Stimulated activated CD4-positive, alpha-beta T cell treated with anti-CD3 and anti-CD28 coated beads, Interleukin-12 subunit alpha, Interleukin-12 subunit beta, amount 100 ng/mL, for 4 hours (primary cell): ENCODE results near the gene RETREG1.
A peak's percentile ranks its signal among the peaks of the same experiment; 100 is the strongest.
"Not testable (repeated sequence)": the region's sequence is repeated elsewhere in the genome, so short reads cannot be mapped to it uniquely, and the experiment has no call there.

ENCODE experiments used
- DNase-seq: peaks from one replicate; pipeline ENCODE4 v3.0.0-alpha.2; 2020

Gene RETREG1

DNA sequence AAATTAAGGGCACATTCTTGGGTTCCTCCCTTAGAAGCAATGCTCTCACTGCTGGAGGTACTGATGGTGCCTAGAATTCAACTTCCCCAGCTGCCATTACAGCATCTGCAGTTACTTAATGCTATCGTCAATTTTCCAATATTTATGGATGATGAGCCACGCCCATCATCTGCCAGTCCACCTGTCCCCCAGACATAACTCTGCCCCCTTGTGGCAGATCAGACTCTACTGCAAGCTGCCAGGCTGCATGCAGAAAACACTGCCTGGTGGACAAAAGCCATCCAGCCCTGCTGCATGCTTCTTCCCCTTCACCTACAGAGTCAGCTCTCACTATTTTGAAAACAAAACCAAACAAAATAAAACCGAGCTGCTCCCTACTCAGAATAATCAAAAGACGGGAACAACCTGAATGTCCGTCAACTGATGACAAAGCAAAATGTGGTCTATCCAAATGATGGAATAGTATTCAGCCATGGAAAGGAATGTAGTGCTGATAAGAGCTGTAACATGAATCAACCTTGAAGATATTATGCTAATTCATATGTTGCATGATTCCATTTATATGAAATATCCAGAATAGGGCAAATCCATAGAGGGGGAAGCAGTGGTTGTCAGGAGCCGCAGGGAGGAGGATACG, 66.4 kb downstream of the RETREG1 start:
- DNase-seq: peak; percentile 5

DNA sequence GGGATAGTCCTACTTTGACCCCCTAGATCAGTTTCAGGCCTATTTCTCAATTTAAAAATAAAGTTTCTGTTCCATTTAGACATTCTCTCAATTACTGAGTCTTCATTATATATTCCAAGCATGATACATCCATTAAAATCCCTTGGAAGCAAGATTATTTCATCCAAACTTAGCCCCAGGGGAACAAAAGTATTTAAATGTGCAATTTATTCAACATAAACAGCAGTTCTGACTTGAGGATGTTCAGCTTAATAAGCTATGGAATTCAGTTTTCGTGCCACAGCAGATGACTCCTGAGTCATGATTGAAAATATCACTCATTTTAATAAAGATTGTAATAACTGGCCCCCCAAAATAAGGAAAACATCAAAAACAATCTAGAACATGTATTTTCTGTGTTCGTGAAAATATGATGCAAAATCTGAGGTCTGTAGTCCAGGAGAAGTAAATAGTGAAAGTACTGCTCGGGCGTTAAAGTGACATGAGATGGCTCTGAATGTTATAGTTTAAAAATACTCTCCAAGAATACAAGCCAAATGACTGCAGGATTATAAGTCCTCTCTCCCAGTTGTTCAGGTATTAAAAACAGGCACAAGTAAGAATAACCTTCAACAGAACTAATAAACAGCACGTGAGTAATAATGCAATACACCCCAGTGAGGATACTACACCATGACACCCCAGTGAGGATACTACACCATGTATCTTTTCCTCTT, 67.1 kb downstream of the RETREG1 start:
- DNase-seq: no peak

DNA sequence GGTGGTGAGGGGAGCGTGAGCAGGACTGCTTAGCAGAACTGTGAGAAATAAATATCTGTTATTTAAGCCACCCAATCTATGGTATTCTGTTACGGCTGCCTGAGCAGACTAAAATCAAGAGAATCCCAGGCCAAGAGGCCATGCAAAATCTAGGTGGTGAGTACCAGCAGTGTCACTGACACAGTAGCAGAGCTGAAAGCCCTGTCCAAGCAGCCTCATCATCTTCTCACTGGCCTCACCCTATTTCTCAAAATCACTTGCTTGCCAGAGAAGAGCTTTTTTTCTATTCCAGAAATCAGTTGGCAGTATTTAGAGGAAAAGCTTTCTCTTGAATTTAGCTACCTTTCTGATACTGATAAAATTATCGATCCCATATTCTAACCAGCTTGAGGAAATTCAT, 68.0 kb downstream of the RETREG1 start:
- DNase-seq: no peak

DNA sequence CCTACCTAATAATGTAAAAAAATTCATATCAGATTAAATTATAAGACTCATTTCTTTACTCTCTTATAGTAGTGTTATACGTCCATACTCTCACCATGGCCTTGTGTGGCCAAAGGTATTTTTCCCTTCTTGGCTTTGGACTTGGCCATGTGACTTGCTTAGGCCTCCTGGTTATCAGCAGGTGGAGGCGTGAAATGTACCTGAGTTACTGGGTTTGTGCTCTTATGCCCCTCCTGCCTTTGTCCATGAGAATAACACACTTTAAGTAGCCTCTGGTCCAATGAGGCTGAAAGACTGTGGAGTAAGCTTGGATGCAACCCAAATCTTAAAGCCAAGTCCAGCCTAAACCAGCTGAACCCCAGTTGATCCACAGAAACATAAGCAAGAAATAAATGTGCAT, 68.7 kb downstream of the RETREG1 start:
- no peak for DNase-seq

DNA sequence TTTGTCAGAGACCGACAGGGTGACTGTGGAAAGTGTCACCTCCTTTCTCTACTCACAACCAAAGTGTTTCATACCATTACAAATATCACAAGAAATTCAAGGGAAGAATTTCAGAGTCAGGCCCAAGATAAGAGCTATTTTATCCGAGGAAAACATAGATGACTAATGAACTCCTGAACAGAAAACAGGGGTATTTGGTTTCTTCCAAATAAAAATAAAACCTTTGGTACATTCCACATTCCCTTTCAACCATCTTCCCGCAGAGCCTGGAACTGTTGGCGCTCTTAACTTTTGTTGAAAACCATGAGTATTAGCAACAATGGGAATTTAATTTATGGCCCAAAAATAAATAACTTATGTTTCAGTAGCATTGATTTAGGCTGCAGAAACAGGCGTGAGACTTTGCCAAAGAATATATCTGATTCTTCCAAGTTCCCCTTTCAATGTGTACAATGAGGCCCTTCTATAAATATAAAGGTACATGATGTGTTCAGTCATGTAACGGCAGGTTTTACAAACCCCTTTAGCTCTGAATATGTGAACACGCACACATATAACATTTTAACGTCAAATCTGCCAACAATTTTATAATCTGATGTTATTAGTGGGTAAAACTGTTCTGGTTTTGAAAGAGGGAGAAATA, 69.5 kb downstream of the RETREG1 start:
- no peak for DNase-seq

DNA sequence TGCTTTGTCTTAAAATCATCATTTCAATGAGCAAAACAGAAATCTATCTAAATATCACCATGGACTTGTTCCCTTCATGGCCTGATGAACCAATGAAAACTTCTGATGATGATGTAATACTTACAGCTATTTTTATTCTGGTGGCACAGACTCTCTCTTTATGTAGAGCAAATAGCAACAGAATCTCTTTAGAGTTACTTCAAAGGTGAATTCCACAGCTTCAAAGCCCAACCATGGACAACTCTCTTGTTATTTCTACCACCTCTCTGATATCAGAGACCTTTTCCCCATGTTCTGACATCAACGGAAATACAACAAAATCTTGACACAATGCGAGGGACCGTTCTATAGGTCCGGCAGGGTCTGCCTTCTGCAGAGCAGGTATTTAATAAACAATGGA, 70.1 kb downstream of the RETREG1 start:
- no peak for DNase-seq

DNA sequence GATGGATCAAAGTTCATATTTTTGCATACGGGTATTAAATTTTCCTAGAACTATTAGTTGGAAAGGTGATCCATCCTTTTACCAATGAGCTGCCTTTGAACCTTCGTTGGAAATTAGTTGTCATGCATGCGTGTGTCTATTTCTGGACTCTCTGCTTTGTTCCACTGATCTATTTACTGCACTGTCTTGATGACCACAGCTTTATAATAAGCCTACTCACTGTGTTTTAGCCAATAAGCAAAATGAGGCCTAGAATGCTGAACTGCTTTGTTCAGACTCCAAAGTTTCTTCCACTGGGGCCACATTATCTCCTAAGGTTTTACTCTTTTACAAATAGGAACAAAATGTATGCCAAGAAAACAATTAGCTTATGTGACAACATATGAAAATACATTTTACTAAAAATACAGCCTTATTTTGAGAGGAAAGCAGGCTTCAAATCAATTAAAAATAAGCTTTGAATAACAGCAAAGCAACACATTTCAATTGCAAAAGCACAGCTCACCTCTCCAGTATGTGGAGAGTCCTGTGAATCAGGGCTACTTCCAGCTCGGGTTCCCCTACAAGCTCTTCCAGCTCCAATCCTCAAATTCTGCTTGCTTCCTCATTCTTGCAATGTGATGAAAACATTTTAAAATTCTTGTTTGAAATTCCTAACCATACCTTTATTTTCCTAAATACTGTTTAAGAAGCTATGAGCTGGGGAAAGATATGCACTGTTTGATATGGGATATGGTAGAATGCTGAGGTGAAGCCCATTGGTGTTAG, 72.0 kb downstream of the RETREG1 start:
- DNase-seq: no peak

DNA sequence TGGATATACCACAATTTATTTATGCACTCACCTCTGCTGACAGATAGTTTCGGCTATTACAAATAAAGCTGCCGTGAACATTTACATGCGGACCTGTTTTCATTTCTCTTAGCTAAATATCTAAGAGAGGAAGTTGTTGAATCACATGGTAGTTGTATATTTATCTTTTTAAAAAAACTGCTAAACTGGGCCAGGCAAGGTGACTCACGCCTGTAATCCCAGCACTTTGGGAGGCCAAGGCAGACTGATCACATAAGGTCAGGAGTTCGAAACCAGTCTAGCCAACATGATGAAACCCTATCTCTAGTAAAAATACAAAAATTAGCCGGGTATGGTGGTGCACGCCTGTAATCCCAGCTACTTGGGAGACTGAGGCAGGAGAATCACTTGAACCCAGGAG, 73.6 kb downstream of the RETREG1 start:
- DNase-seq: not testable (repeated sequence)

DNA sequence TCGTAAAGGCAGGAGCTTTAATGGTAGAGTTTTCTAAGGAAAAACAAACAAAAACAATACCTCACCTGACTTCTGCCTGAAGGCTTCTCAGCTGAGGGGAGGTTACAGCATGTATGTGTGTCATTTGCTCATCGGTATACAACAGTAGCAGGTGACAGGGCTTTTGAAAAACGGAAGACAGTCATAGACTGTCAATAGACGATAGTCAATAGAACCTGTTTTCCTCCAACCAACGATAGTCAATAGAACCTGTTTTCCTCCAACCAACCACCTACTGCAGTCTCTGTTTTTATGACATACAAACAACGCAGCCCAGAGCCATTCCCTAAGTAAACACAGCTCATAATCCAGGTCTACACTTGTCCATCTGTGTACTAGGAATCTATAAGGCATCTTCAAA, 74.6 kb downstream of the RETREG1 start:
- no peak for DNase-seq

DNA sequence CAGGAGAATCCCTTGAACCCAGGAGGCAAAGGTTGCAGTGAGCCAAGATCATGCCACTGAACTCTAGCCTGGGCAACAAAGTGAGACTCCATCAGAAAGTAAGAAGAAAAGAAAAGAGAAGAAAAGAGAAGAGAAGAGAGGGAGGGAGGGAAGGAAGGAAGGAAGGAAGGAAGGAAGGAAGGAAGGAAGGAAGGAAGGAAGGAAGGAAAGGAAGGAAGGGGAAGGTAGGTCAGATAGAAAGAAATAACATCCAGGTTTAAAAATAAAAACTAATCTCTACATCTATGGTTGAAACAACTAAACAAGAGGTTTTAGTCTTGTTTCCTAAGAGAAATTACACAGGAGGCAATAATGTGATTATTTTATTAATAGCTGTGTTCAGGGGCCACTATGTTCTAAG, 75.2 kb downstream of the RETREG1 start:
- DNase-seq: not testable (repeated sequence)

DNA sequence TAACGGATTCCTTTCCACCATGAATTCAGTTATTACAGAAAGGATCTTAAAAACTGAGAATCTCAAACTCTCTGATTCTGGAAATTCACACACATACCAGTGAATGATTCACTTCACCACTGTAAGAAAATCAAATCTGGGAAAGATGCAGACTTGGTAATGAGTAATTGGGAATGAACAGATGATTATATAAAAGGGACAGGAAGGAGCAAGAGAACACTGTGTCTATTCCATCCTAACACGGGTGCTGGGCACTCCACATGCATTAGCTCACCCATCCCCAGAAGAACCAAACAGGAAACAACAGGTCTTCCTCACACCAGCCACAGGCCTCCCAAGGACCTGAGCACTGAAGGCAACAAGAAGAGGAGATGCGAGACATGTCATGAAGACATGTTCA, 76.4 kb downstream of the RETREG1 start:
- DNase-seq: no peak

DNA sequence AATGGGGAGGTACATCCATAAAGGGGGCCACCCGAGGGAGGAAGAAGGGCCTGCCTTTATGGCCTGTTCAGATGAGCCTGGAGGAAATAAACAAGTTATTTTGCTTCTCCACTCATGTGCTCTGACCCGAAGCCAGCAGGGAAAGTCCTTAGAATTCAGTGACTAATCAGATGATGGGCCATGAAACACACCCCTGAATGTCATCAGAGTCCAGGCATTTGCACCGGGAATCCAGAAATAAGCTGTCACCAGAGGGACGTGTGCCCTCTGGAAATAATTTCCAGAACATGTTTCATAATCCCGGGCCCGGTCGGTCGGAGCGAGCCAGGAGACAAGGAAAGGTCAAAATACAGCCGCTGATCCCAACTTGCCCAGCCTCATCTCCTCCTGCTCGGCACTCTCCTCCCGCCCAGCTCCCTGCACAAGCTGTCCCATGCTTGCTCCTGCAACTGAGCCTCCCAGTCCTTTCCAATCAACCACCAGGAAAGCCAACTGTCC, 77.6 kb downstream of the RETREG1 start:
- DNase-seq: no peak

DNA sequence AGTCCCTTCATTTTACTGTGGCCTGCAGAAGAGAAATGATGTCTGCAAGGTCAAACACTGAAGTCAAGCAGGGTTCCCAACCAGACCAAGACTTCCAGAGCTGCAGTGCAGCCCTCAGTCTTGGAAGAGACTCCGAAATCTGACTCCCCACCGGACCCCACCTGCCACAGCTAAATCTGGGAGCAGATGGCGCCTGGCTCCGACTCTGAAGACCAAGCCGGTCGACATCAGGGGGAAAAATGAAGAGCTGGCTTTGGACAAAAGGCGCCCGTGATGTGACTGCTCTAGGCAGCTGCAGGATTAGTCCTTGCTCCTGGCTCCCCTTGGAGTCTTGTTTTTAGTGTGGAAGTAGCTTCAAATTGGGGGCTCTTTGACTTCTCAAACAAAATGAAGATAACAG, 78.8 kb downstream of the RETREG1 start:
- no peak for DNase-seq

DNA sequence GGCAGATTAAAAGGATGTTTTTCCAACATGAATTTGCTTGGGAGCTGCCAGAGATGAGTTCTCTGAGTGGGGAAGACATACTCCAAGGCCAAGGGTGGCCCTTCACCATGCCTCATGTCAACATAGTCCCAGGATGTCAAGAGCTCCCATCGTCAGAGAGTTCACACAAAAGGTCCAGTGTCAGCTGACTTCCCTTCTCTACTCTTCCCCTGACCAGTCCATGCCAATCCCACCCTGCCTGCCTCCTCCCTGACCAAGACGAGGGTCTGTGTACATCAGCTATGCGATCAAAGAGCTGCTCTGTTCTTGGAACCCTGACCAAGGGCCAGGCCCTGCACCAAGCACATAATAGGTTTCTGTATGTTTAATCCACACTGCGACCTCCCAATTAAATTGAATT, 80.0 kb downstream of the RETREG1 start:
- no peak for DNase-seq

DNA sequence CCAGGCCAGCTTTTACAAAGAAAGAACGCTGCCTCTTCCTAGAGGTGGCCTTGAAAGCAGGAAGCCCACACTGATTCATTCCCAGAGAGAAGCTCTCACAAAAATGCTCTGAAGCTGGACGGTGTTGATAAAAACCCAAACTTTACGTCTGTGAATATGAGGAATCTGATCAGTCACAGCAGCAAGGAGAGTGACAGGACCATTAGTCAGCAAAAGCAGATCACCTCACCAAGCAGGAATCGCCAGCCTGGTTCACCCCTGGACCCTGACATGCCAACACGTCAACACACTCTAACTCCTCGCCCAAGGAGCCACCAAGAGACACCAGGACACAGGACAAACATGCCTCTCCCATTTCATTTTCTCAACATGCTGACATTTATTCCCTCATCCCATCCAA, 80.6 kb downstream of the RETREG1 start:
- DNase-seq: no peak

DNA sequence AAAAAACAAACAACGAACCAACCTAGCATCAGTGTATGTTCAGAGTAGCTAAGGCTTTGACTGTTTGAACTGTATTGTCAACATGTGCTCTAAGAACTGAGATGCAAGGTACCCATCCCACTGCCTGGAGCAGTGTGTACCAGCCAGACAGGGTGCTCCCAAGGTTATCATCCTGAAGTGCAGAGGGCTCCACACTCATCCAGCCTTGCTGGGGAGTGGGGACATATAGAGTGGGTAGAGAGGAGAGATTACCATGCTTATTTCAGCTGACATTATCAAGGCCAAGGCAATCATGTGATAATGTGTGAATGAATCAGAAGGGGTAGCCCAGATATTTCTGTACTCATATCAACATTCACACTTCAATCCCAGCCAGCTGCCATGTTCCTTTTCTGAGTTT, 82.5 kb downstream of the RETREG1 start:
- no peak for DNase-seq

DNA sequence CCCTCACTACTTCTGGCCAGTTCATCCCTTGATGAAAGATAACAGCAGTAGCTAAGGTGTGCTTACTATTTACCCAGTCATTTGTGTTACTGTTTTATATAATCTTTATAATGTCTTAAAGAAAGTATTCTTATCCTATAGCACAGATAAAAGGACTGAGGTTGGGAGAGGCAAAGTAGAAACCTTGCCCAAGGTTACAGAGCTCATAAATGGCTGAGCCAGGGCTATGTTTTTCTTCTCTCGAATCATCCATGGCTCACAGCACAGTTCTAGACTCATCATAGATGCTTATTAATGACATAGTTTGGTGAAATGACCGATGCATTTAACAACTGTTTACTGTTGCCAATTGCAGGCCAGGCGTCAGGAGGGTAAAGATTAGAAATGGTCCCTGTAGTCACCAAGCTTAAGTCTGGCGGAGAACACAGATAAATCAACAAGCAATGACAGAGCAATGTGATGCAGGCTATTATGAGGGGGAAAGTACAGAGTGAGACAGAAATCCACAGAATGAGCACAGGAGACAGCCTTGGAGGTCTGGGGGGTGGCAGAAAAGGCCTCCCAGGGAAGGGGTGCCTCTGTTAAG, 85.6 kb downstream of the RETREG1 start:
- no peak for DNase-seq

DNA sequence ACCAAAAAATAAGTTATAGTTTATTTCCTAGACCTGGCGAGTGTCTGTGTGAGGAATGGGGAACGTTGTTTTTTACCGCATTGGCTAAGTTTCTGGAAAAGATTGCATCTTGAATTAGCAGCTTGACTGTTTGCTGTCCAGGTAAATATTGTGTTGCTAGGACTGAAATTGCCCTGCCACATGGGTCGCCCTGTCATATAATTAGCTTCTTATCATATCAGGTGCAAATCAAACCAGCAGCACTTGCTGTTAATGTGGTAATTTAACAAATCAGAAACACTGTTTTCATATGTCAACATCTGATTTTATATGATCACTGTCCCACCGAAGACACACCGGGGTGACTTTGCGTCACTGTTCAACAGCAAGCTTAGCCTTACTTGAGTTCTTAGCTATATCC, 87.5 kb downstream of the RETREG1 start:
- no peak for DNase-seq

DNA sequence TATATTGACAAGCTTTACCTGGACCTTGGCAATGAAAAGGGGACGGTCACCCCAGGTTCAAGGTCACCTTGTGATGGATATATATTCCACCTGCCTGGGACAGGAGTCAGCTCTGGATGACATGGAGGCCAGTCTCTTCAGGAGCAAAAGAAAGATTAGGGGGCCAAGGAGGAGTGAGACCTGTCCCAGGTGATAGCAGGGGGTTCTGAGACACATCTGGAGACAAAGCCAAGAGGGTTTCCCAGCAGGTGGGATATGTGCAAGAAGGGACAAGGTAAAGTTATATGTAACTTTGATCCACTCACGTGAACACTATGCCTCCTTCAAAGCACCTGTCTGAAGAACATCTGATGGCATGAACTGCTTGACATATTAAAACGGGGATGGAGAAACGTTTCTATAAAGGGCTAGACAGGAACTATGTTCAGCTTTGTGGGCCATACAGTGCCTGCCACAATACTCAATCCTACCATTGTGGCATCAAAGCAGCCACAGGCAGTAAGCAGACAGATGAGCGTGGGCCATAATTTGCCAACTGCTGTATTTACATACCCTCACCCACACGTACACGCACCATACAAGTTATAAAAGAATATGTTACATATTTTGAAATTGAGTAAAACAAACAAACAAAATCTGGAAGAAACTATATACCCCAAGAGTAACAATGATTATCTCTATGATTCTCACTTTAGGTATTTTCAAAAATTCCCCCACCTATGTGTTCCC, 88.3 kb downstream of the RETREG1 start:
- no peak for DNase-seq

DNA sequence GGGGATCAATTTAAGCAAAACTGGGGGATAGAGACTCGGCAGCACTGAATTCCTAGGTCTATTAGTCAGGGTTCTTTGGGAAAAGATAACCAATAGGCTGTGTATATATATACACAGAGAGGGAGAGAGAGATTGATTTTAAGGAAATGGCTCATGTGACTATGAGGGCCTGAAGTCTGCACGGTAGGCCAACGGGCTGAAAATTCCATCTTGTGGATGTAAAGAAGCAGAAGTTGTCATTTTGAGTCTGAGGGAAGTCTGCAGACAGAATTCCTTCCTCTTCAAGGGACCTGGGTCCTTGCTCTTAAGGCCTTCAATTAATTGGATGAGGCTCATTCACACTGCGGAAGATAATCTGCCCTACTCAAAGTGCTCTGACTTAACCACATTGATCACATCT, 91.1 kb downstream of the RETREG1 start:
- DNase-seq: no peak

DNA sequence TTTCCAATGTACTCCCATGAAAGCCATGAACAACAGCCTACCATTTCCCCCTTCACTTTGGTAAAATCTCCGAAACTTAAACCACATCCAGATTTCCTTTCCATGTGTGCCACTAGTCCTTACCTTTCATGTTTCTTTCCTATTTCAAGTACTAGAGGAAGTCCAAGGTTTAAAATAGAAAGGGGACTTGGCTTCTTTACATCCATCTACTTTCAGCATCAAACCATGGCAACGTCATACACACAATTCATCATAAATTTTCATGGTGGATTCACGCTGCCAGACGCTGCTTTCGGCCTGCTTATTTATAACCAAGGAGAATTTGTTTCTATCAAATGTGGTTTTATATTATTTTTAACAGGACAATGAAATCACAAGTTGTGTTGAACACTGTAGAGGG, 92.5 kb downstream of the RETREG1 start:
- no peak for DNase-seq
